ENCODE data around the gene PRUNE2. TPM values are rescaled to one million over a fixed set of nuclear protein-coding genes. Genes with fewer than 3 reads are reported as not detected.

PRUNE2 gene
- total RNA-seq, 1 experiment from 2014 or later: 0.59 TPM

DNA sequence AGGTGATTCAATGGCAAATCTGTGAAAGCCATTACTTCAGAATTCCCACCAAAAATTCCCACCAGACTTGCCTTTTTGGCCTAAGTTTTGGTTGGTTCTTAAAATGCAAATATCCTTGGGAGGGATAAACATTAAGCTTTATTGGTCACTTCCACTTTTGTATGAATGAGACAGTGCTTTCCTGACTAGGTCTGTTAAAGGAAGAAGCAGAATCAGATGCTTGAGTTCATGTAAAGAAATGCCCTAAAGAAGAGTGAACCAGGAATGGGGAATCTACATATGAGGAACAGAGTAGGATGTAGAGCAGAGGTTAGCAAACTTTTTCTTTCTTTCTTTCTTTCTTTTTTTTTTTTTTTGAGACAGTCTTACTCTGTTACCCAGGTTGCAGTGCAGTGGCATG lies 317.6 kb downstream of the PRUNE2 start (continued):
- TF ChIP-seq MAX (IDR thresholded peaks at IDR 0.05) (no peak), FOSL1 (IDR thresholded peaks at IDR 0.05; ENCODE audit: low read depth) (no peak), ELF1 (IDR thresholded peaks at IDR 0.05; ENCODE audit: borderline replicate concordance, low read depth) (no peak), RAD21 (IDR thresholded peaks at IDR 0.05; ENCODE audit: low read depth) (no peak)

GRCh38 chr9:76586390-76587314 lies 319.3 kb downstream of the PRUNE2 start:
- H3K79me2 ChIP-seq (ENCODE audit: insufficient read depth, low read length): no peaks in the 10 kb centered on the region
- DNase-seq (ENCODE audit: low read depth, low spot score) (no peak), ATAC-seq (no peak)
- no peaks in the 10 kb centered on the region for H3K27me3 ChIP-seq (ENCODE audit: insufficient read depth, low read length)
- H3K4me3 ChIP-seq (replicated peaks in 1 of 2; ENCODE audit: low read depth in 1 of 2, low read length in 2 of 2): no peak overlapping the region
- no peak overlapping the region for H3K4me2 ChIP-seq (ENCODE audit: low read length)
- H3K9me2 ChIP-seq (ENCODE audit: insufficient read depth): no peaks in the 10 kb centered on the region
- POLR2A ChIA-PET: no interaction called here
- no peaks in the 10 kb centered on the region for H3K9me3 ChIP-seq (ENCODE audit: control insufficient read depth in 1 of 2, insufficient read depth in 1 of 2, low read depth in 1 of 2, low read length in 2 of 2)
- RAD21 ChIA-PET (ENCODE audit: low non-redundant PET in 1 of 2, low total read pairs in 2 of 2, uncharacterized antibody in 2 of 2, unreplicated experiment in 2 of 2): interaction anchor here in 1 of 2 experiments (0.6 kb wide), 1 partner anchor 9 kb away, joined by 3 read pairs; no protein-coding TSS in a partner anchor
- no peaks in the 10 kb centered on the region for H3K36me3 ChIP-seq (ENCODE audit: control insufficient read depth in 1 of 2, insufficient read depth in 2 of 2, low read length in 2 of 2)
- no peak overlapping the region for H3K27ac ChIP-seq (ENCODE audit: low read depth, low read length)
- CTCF ChIA-PET: no interaction called here
- H4K20me1 ChIP-seq (ENCODE audit: insufficient read depth): no peaks in the 10 kb centered on the region
- intact Hi-C loops (cut with micrococcal nuclease): no loop called here
- H3K4me1 ChIP-seq (ENCODE audit: control insufficient read depth in 1 of 2, insufficient read depth in 2 of 2, low read length in 2 of 2): no peaks in the 10 kb centered on the region
- H3K9ac ChIP-seq (ENCODE audit: low read length): no peak overlapping the region
- TF ChIP-seq EZH2phosphoT487 (IDR thresholded peaks at IDR 0.05; ENCODE audit: borderline replicate concordance) (no peak), MAX (IDR thresholded peaks at IDR 0.05) (no peak), EZH2 (IDR thresholded peaks at IDR 0.05) (no peak), TCF7L2 (IDR thresholded peaks at IDR 0.05; ENCODE audit: borderline replicate concordance, extremely low read depth, insufficient read depth, insufficient read length) (no peak), CBX3 (IDR thresholded peaks at IDR 0.05; ENCODE audit: low read depth) (no peak), REST (IDR thresholded peaks at IDR 0.05; ENCODE audit: low read depth) (no peak), ELF1 (IDR thresholded peaks at IDR 0.05; ENCODE audit: borderline replicate concordance, low read depth) (no peak), CEBPB (IDR thresholded peaks at IDR 0.05; ENCODE audit: low read depth) (no peak), JUND (IDR thresholded peaks at IDR 0.05) (no peak), RAD21 (IDR thresholded peaks at IDR 0.05; ENCODE audit: low read depth) (no peak), SIN3A (IDR thresholded peaks at IDR 0.05; ENCODE audit: low read depth) (no peak), POLR2A (IDR thresholded peaks at IDR 0.05; ENCODE audit: borderline replicate concordance, extremely low read depth, insufficient read depth, insufficient read length) (no peak), ZNF274 (IDR thresholded peaks at IDR 0.05; ENCODE audit: low read depth, low read length) (no peak), SP1 (IDR thresholded peaks at IDR 0.05; ENCODE audit: low read depth) (no peak), ZFX (IDR thresholded peaks at IDR 0.05) (no peak), YY1 (IDR thresholded peaks at IDR 0.05; ENCODE audit: extremely low read depth, insufficient replicate concordance, low read depth, low read length) (no peak), SRF (IDR thresholded peaks at IDR 0.05; ENCODE audit: low read depth) (no peak), FOSL1 (IDR thresholded peaks at IDR 0.05; ENCODE audit: low read depth) (no peak), POLR2AphosphoS5 (IDR thresholded peaks at IDR 0.05; ENCODE audit: low read depth, low read length) (no peak)
- TF ChIP-seq, protein P1, sequence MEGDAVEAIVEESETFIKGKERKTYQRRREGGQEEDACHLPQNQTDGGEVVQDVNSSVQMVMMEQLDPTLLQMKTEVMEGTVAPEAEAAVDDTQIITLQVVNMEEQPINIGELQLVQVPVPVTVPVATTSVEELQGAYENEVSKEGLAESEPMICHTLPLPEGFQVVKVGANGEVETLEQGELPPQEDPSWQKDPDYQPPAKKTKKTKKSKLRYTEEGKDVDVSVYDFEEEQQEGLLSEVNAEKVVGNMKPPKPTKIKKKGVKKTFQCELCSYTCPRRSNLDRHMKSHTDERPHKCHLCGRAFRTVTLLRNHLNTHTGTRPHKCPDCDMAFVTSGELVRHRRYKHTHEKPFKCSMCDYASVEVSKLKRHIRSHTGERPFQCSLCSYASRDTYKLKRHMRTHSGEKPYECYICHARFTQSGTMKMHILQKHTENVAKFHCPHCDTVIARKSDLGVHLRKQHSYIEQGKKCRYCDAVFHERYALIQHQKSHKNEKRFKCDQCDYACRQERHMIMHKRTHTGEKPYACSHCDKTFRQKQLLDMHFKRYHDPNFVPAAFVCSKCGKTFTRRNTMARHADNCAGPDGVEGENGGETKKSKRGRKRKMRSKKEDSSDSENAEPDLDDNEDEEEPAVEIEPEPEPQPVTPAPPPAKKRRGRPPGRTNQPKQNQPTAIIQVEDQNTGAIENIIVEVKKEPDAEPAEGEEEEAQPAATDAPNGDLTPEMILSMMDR (IDR thresholded peaks at IDR 0.05 in 2 of 3, conservative IDR thresholded peaks at IDR 0.05 in 1 of 3; ENCODE audit: borderline replicate concordance in 1 of 3, insufficient read depth in 1 of 3, low read depth in 2 of 3, low read length in 2 of 3): no peak
- no TSS peak for BruUV-seq (replicated peaks)
- no peak overlapping the region for H2AFZ ChIP-seq (ENCODE audit: low read depth, low read length, poor library complexity, severe bottlenecking)

All from HCT116 (cell line).